OCI-LY7 (cell line): ENCODE data around the gene SNRPA1. TPM values are rescaled to one million over a fixed set of nuclear protein-coding genes. Genes with fewer than 3 reads are reported as not detected.
A peak's percentile ranks its signal among the peaks of the same experiment; 100 is the strongest.

ENCODE experiments used
- BruUV-seq: library from RNA; stranded (reverse); fragments of 400-500 nt; replicated peaks from 2 replicates; lab custom pipeline; 2021; lab: Mats Ljungman, UMichigan
- CTCF ChIA-PET: fragments of 300-600 bp; sonication (Branson Sonifier 250); formaldehyde crosslinking; loops from one replicate; lab custom pipeline; 2022; ENCODE audit warnings: antibody characterized with exemption; ENCODE audit not compliant: unreplicated experiment; lab: Charles Lee
- POLR2A ChIA-PET: fragments of 300-600 bp; sonication (Branson Sonifier 250); formaldehyde crosslinking; loops from one replicate; lab custom pipeline; 2022; ENCODE audit warnings: antibody characterized with exemption; lab: Charles Lee
- DNase-seq: peaks from one replicate; pipeline ENCODE4 v3.0.0-alpha.2; 2015; ENCODE audit warnings: low spot score
- H2AFZ ChIP-seq: fragments of 200-600 bp; sonication (generic), shearing (Covaris generic); 2 replicates; pipeline ENCODE4 v1.6.1; 2014; ENCODE audit warnings: mild to moderate bottlenecking, antibody characterized with exemption, low read length, moderate library complexity
- H3K27ac ChIP-seq: fragments of 200-600 bp; sonication (generic); 2 replicates; pipeline ENCODE4 v1.5.1; 2014; ENCODE audit warnings: mixed run types, low read depth, mild to moderate bottlenecking, moderate library complexity, low read length, inconsistent platforms; ENCODE audit not compliant: poor library complexity, severe bottlenecking
- H3K36me3 ChIP-seq: fragments of 200-600 bp; sonication (generic); 2 replicates; pipeline ENCODE4 v1.6.1; 2014; ENCODE audit warnings: mild to moderate bottlenecking, antibody characterized with exemption, low read length, moderate library complexity, mixed read lengths; ENCODE audit not compliant: insufficient read depth
- H3K4me1 ChIP-seq: fragments of 200-600 bp; sonication (generic); 2 replicates; pipeline ENCODE4 v1.5.1; 2014; ENCODE audit warnings: mild to moderate bottlenecking, low read length; ENCODE audit not compliant: insufficient read depth, poor library complexity, severe bottlenecking
- H3K4me2 ChIP-seq: fragments of 200-600 bp; sonication (generic); 2 replicates; pipeline ENCODE4 v1.6.1; 2014; ENCODE audit warnings: mild to moderate bottlenecking, low read length
- H3K4me3 ChIP-seq: fragments of 200-600 bp; sonication (generic); 2 replicates; pipeline ENCODE4 v1.5.1; 2014; ENCODE audit warnings: mild to moderate bottlenecking, low read depth, low read length; ENCODE audit not compliant: poor library complexity, severe bottlenecking
- H3K79me2 ChIP-seq: fragments of 200-600 bp; sonication (generic); 2 replicates; pipeline ENCODE4 v1.6.1; 2016; ENCODE audit warnings: low read depth, mild to moderate bottlenecking, low read length, moderate library complexity, mixed read lengths; ENCODE audit not compliant: insufficient read depth
- H3K9me2 ChIP-seq: fragments of 200-600 bp; sonication (generic); 2 replicates; pipeline ENCODE4 v1.6.1; 2016; ENCODE audit warnings: mild to moderate bottlenecking, low read length, mixed read lengths; ENCODE audit not compliant: insufficient read depth
- H3K9me3 ChIP-seq: fragments of 200-600 bp; sonication (generic); 2 replicates; pipeline ENCODE4 v1.6.1; 2014; ENCODE audit warnings: mild to moderate bottlenecking, mixed run types, low read length, mixed read lengths
- H4K20me1 ChIP-seq: fragments of 200-600 bp; sonication (generic); 2 replicates; pipeline ENCODE4 v1.6.1; 2014; ENCODE audit warnings: mild to moderate bottlenecking, antibody characterized with exemption, low read length, moderate library complexity, mixed read lengths; ENCODE audit not compliant: insufficient read depth
- EZH2phosphoT487 ChIP-seq: fragments of 200-600 bp; sonication (generic); IDR thresholded peaks from 2 replicates; pipeline ENCODE4 v1.6.1; 2018; ENCODE audit warnings: low read depth, borderline replicate concordance, mild to moderate bottlenecking, mixed run types, antibody characterized with exemption, low read length, moderate library complexity, mixed read lengths
- intact Hi-C: fragments of 100-400 bp; cut with micrococcal nuclease; formaldehyde crosslinking; loops from one replicate; pipeline ENCODE4 v1.10.0; 2022; ENCODE audit not compliant: unreplicated experiment
- total RNA-seq, 2 experiments: library from RNA; depleted of rRNA in 1 of 2; stranded (reverse); fragments of >200 nt in 1 of 2; shearing (Covaris generic) in 1 of 2; gene quantifications; 2 replicates each; pipeline ENCODE4 v1.2.3, GENCODE V29; 2014 to 2022
- TF ChIP-seq, protein P1 (sequence below): fragments of 200-600 bp; sonication (generic); conservative IDR thresholded peaks from 2 replicates; pipeline ENCODE4 v1.5.1; 2014; ENCODE audit warnings: mild to moderate bottlenecking, antibody characterized with exemption, low read length, moderate library complexity, mixed read lengths

Gene SNRPA1
- total RNA-seq, 2 experiments from 2014 or later, result 54.3 to 176 TPM

DNA sequence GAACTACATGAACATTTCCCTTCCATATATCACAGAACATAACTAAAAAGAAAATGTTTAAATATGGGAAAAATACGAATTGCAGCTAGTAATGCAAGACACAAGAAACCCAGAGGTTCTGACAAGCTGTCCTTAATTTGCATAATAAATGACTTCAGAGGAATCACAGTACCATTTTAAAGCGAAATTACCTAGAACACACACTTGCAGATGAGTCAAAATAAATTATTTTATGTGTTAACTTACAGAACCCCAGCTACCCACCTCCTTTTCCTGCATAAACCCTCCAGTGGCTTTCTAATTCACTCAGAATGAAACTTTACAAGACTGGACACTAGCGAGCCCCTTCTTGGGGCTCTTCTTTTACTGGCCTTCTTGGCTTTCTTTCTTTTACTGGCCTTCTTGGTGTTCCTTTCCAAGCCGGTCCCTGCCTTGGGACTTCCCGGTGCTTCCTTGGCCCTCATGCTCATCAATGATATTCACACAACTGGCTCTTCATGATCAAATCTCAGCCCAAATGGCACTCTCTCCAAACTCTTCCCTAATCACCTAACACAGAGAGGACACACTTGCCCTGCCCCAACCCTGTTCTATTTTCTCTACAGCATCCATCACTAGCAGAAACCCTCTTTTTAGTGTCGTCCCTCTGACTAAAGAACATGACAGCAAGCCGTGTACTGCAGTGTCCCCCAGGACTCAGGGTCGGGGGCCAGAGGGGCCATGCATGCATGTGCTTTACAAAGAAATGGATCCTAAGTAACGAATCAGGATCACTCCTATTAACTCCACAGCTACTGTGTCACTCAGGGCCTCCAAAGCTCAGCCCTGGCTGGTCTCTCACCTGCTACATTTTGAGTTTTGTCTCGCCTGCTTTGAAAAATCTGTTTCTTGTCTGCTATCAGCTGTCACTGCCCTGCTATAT lies 48.0 kb downstream of the SNRPA1 start:
- Histone ChIP-seq H3K4me3 (no peak overlapping the region), H3K27ac (no peak overlapping the region), H3K36me3 (no peaks in the 10 kb centered on the region), H3K79me2 (peaks cover under 1% of the 10 kb centered on the region; the same call in 1 of the 2 replicates), H3K4me2 (peak overlapping the region; percentile 38), H2AFZ (no peak overlapping the region), H3K9me2 (no peaks in the 10 kb centered on the region), H4K20me1 (peaks cover 9% of the 10 kb centered on the region), H3K9me3 (no peaks in the 10 kb centered on the region), H3K4me1 (peaks cover 49% of the 10 kb centered on the region)
- POLR2A ChIA-PET, result interaction anchor here (1.0 to 1.2 kb wide), 2 partner anchors 107 to 120 kb away, joined by 3 to 7 read pairs; no protein-coding TSS in a partner anchor
- TF ChIP-seq, protein P1, sequence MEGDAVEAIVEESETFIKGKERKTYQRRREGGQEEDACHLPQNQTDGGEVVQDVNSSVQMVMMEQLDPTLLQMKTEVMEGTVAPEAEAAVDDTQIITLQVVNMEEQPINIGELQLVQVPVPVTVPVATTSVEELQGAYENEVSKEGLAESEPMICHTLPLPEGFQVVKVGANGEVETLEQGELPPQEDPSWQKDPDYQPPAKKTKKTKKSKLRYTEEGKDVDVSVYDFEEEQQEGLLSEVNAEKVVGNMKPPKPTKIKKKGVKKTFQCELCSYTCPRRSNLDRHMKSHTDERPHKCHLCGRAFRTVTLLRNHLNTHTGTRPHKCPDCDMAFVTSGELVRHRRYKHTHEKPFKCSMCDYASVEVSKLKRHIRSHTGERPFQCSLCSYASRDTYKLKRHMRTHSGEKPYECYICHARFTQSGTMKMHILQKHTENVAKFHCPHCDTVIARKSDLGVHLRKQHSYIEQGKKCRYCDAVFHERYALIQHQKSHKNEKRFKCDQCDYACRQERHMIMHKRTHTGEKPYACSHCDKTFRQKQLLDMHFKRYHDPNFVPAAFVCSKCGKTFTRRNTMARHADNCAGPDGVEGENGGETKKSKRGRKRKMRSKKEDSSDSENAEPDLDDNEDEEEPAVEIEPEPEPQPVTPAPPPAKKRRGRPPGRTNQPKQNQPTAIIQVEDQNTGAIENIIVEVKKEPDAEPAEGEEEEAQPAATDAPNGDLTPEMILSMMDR, result no peak
- TF ChIP-seq EZH2phosphoT487, result no peak
- DNase-seq, result no peak
- BruUV-seq, result no TSS peak
- intact Hi-C loops, result no loop called here
- CTCF ChIA-PET, result interaction anchor here (0.5 to 0.8 kb wide), 2 partner anchors 41 to 119 kb away, joined by 3 read pairs; no protein-coding TSS in a partner anchor

GRCh38 chr15:101246391-101246790 lies 48.7 kb downstream of the SNRPA1 start:
- Histone ChIP-seq H3K36me3 (no peaks in the 10 kb centered on the region), H3K9me2 (no peaks in the 10 kb centered on the region), H3K27ac (no peak overlapping the region), H3K4me2 (peak overlapping the region; percentile 38), H3K79me2 (peaks cover 7% of the 10 kb centered on the region; the same call in 1 of the 2 replicates), H3K4me1 (peaks cover 55% of the 10 kb centered on the region), H2AFZ (no peak overlapping the region), H3K4me3 (no peak overlapping the region), H3K9me3 (no peaks in the 10 kb centered on the region), H4K20me1 (peaks cover 9% of the 10 kb centered on the region)
- ChIA-PET POLR2A (interaction anchor here (0.6 to 2.2 kb wide), 5 partner anchors 9 to 323 kb away, joined by 3 to 6 read pairs (median 3); no protein-coding TSS in a partner anchor), CTCF (interaction anchor here (0.5 kb wide), 1 partner anchor 118 kb away, joined by 3 read pairs; no protein-coding TSS in a partner anchor)
- intact Hi-C loops, result no loop called here
- BruUV-seq, result no TSS peak
- no peak for DNase-seq
- TF ChIP-seq, protein P1, result no peak
- TF ChIP-seq EZH2phosphoT487, result no peak
